HG03378 (cell line): ENCODE results near the gene ECSIT.
"Not testable (repeated sequence)": the region's sequence is repeated elsewhere in the genome, so short reads cannot be mapped to it uniquely, and the experiment has no call there.

Experiments
- ATAC-seq: cut with Tn5 transposase; IDR thresholded peaks from one replicate; pipeline ENCODE4 v1.9.1; 2021; ENCODE audit warnings: mild to moderate bottlenecking, moderate library complexity; ENCODE audit not compliant: unreplicated experiment

ECSIT gene

DNA sequence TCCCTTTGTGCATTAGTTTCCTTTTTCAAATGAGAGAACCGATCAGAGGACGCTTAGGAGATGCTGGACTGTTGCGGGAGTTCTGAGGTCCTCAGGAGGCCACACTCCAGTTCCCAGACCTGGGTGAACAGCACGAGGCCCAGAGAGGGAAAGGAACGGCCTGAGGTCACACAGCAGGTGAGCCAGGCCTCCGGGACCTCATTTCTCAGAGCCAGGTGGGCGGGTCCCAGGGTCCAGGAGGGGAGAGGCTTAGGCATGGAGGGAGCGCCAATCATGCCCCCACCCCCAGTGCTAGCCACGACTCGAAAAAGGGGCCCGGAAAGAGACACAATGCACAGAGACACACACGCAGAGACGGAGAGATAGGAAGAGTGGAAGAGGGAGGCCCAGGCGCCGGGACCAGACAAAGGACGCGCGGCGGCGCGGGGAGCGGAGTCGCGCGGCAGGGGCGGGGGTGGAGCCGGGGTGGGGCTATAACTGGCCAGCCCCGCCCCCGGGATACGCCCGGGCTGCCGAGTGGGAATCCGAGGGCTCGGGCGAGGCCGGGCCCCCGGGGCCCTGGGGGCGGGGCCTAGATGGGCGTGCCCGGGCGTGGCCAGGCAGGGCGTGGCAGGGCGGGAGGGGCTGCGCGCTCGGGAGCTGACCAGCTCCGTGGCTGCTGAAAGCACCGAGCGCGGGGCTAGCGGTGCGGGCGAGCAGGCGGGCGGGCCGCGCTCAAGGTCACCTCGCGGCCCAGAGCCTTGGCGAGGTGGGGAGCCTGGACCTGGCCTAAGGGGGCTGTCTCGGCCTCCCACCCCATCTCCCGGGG, 49.6 kb downstream of the ECSIT start:
- ATAC-seq, result no peak

DNA sequence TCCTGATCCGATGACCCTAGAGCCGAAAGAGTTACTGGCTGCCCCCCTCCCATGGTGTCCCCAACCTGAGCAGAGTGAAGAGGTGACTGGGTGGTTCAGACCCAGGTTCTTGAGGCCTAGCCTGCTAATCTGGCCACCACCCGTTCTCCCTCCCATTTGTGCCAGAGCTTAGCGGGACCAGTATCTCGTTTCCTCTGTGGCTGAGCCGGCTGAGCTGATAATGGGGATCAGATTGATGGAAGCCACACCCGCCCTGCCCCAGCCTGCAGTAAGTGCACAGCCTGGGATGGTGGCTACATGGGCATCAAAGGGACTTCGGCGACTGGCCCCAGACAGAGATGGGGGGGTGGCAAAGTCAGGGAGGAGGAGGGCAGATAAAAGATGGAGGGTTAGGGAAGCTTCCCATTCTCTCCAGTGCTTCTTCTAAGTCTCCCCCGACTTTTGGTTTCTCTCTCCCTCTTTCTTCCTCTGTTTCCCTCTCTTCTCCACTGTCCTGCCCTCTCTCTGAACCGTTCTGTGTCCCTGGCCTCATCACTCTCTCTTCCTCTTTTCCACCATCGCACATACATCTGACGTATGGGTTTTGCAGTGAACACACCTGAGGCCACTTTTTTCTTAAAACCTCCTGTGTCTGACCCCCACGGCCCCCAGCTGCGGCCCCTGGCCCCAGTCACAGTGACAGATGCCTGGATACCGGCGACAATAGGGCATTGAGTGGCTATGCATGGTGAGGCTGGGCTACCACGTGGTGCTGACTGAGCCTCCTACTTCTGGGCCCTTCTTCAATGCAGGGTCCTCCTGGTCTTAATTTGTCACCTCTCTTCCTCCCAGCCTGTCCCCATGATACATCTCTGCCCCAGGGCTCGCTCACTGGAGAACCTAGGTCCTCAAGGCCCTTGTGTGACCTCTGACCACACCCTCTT, 50.5 kb downstream of the ECSIT start:
- no peak for ATAC-seq

DNA sequence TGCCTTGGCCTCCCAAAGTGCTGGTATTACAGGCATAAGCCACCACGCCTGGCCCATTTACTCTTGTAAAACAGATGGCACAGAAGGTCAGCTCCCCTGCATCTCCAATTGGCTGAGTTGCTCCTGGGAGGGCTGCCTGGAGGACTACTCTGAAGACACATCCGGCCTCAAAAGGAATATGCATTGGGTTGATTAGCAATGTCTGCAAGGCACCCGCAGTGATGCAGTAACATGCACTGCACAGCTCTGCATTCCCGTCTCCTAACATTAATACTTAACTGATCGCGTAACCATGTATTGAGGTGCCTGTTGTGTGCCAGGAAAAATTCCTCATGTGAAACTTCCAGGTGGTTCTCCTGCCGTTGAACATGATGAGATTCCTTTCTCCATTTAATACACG, 53.1 kb downstream of the ECSIT start:
- ATAC-seq, result no peak

DNA sequence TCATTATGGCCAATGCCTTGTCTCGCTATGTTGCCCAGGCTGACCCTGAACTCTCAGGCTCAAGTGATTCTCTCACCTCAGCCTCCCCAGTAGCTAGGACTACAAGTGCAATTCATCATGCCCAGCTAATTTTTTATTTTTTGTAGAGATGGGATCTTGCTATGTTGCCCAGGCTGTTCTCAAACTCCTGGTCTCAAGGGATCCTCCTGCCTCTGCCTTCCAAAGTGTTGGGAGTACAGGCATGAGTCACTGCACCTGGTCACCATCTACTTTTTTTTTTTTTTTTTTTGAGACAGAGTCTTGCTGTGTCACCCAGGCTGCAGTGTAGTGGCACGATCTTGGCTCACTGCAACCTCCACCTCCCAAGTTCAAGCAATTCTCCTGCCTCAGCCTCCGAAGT, 53.6 kb downstream of the ECSIT start:
- ATAC-seq, result not testable (repeated sequence)

DNA sequence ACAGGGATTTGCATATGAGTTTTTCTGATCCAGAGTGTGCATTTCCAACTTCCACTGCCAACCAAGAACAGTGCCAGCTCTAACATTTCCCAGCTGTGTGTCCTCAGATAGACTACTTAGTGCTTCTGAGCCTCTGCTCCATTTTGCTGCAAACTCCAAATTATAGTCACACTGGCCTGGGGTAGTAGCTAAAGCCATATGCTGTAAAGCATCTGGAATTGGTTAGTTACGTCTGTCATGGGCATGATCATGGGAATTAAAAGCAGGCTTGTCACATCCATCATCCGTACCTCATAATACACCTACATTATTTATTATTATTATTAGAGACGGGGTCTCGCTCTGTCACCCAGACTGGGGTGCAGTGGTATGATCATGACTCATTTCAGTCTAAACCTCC, 55.2 kb downstream of the ECSIT start:
- no peak for ATAC-seq

DNA sequence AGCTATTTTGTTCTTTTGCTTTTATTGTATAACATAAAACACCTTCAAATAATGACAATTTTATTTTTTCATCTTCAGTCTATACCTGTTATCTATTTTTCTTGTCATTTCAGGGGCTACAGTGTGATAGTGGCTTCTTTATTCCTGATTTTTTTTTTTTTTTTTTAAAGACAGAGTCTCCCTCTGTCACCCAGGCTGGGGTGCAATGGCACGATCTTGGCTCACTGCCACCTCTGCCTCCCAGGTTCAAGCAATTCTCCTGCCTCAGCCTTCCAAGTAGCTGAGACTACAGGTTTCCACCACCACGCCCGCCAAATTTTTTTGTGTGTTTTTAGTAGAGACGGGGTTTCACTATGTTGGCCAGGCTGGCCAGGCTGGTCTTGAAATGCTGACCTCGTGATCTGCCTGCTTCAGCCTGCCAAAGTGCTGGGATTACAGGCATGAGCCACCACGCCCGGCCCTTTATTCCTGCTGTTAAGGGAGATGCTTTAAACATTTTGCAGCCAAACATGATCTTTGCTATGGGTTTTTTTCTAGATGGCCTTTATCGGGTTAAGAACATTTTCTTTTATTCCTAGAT, 60.6 kb downstream of the ECSIT start:
- ATAC-seq, result not testable (repeated sequence)

DNA sequence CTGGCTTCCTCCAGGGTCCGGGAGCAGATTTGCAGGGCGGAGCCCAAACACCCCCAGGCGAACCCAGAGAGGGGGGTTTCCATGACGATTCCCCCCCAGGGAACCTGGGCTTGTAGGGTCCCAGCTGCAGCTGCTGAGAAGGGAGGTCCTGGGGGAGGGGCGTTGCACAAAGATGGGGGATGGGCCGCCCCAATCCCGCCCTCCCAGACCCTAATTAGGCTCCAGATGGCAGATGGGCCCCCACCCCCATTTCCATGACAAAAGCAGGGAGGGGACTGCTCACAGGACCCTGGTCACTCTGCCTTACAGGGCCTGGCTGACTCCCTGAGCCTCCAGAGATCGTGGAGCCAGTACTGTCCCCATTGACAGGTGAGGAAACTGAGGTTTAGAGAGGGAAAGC, 63.3 kb downstream of the ECSIT start:
- ATAC-seq, result no peak

DNA sequence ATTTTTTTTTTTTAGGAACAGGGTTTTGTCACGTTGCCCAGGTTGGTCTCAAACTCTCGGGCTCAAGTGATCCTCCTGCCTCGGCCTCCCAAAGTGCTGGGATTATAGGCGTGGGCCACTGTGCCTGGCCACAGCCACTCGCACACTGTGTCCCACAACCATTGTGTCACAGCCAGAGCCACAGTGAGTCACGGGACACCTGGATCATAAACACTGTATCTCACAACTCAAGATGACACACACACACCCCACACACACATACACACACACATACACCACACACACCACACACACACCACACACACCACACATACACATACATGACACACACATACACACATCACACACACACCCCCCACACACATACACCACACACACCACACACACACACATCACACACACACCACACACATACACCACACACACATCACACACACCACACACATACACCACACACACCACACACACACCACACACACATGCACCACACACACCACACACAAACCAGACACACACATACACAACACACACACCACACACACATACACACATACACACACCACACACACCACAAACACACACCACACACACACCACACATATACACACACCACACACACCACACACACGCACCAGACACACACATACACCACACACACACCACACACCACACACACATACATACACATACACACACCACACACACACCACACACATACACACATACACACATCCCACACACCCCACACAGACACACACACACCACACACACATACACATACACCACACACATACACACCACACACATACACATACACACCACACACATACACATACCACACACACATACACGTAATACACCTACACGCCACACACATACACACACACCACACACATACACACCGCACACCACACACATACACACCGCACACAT, 64.3 kb downstream of the ECSIT start:
- ATAC-seq, result no peak

DNA sequence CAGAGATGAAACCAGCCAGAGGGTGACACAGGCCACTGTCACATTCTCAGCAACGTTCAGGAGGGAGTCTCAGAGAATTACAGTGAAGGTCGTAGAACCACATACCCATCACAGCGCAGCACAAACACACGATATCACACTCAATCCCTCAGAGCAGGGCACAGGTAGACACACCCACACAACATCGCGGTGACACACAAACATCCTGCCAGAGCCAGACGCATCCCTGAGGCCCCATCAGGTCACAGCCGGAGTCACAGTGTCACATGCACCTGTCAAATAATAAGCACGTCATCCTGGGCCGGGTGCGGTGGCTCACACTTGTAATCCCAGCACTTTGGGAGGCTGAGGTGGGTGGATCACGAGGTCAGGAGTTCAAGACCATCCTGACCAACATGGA, 65.5 kb downstream of the ECSIT start:
- no peak for ATAC-seq

DNA sequence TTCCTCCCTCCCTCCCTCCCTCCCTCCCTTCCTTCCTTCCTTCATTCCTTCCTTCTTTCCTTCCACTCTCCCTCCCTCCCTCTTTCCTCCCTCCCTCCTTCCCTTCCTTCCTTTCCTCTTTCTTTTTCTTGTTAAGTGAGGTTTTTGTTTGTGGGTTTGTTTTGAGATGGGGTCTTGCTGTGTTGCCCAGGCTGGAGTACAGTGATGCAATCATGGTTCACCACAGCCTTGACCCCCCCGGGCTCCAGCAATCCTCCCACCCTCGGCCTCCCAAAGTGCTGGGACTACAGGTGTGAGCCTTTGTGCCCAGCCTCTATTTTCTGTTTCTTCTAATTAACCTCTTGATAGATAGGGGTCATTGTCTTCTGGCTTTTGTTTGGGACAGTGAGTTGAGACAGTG, 67.5 kb downstream of the ECSIT start:
- no peak for ATAC-seq

DNA sequence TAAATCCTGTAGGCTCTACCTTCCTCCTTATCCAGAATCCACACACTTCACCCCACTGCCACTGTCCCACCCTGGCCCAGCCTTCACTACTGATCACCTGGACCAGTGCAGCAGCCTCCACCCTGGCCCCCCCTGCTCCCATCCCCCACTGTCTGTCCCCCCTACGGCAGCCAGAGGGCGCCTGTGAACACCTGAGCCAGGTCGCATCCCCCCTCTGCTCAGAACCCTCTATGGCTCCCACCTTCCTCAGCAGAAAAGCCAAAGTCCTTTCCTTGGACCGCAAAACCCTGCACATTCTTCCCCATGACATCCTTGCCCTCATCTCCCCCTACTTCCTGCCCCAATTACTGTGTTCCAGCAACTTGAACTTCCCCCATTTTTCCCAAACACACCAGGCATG, 68.7 kb downstream of the ECSIT start:
- no peak for ATAC-seq

DNA sequence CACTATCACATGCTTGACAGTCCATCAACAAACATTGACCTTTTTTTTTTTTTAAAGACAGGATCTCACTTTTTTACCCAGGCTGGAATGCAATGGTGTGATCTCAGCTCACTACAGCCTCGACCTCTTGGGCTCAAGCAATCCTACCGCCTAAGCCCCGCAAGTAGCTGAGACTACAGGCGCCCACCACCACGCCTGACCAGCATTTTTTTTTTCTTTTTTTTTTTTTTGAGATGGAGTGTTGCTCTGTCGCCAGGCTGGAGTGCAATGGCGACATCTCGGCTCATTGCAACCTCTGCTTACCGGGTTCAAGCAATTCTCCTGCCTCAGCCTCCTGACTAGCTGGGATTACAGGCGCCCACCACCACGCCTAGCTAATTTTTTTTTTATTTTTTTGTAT, 70.0 kb downstream of the ECSIT start:
- not testable (repeated sequence) for ATAC-seq

DNA sequence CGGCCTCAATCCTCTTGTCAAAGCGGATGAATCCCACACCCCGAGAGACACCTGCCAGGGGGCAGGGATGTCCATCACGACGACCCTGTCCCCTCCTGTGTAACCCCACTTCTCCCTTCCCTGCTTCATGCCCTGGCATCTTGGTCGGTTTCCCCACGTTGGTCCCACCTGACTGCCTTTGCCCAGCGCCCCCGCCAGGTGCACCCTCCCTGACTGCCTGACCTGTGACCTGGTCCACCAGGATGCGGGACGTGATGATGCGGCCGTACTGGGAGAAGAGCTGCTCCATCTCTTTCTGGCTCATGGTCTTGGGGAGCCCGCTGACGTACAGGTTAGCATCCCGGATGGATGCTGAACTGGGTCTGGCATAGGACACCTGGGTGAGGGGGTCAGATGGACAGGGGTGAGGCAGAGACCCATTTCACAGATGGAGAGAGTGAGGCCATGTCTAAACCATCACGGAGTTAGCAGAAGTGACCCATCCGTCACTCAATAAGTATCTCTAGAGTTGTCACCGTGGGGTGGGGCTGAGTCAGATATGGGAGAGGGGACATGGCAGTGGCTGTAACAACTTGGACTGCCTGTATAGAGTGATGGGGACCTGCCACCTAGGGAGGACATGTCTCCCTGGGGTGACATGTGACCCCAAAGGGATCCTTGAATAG, 70.6 kb downstream of the ECSIT start:
- no peak for ATAC-seq

DNA sequence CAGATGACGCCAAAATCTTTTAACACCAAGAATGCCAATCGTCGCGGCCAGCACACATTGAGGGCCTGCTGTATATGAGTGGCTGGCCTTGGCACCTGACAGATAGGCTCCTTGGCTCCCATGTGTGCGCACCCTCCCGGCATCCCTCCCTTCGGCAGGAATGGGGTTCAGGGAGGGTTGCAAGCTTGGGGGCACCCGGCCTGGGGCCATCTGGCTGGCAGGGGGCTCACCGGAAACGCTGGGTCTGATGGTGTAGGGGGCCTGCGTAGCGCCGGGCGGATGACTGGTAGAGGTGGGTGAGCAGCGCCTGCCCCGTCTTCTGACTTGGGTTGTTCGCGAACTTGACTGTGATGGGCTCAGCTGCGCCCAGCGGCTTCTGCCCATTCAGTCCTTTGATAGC, 71.1 kb downstream of the ECSIT start:
- ATAC-seq, result no peak

DNA sequence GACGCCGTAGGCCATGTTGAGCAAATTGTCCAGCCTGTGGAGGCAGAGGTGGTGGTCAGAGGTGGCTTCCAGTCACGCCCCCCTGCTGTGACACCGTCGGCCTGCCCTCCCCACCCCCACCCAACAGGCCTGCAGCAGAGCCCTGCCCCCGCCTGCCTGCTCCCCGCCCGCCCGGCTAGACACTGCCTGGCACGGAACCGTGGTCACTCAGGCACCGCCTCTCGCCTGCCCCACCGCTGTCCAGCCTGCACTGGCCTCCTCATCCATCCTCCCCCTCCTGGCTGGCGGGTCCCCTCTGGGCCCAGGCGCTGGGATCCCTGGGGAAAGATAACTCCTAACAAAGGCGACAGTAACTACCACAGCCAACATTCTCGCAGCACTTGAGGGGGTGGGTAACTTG, 71.8 kb downstream of the ECSIT start:
- no peak for ATAC-seq

DNA sequence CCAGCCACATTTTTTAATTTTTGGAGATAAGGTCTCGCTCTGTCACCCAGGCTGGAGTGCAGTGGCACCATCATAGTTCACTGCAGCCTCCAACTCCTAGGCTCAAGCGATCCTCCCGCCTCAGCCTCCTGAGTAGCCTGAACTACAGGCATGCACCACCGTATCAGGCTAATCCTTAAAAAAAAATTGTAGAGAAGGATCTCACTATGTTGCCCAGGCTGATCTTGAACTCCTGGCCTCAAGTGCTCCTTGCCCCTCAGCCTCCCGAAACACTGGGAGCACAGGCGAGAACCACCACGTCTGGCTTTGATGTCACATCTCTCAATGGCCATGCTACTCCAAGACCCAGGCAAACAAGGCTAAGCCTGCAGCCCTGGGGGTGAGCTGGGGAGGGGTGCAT, 72.3 kb downstream of the ECSIT start:
- ATAC-seq, result no peak
